Trophoblast cell (in vitro differentiated cells and primary cell): ENCODE data around the gene LONRF2.

Experiments
- DNase-seq, 2 donors: peaks; one replicate each; pipeline ENCODE4 v3.0.0-alpha.2; 2016
- H2AFZ ChIP-seq: 2 replicates; pipeline ENCODE4 v1.6.1; 2013; ENCODE audit warnings: low read length, moderate library complexity, mild to moderate bottlenecking; ENCODE audit not compliant: insufficient read depth, poor library complexity
- H2AK5ac ChIP-seq: 2 replicates; pipeline ENCODE4 v1.6.1; 2013; ENCODE audit warnings: mild to moderate bottlenecking, low read length
- H2BK120ac ChIP-seq: 2 replicates; pipeline ENCODE4 v1.6.1; 2013; ENCODE audit warnings: low read length, mild to moderate bottlenecking, moderate library complexity; ENCODE audit not compliant: insufficient read depth, poor library complexity
- H2BK12ac ChIP-seq: 2 replicates; pipeline ENCODE4 v1.6.1; 2013; ENCODE audit warnings: mild to moderate bottlenecking, low read length, moderate library complexity
- H2BK5ac ChIP-seq: 2 replicates; pipeline ENCODE4 v1.6.1; 2013; ENCODE audit warnings: low read length, low read depth, moderate library complexity, mild to moderate bottlenecking; ENCODE audit not compliant: poor library complexity
- H3K14ac ChIP-seq: 2 replicates; pipeline ENCODE4 v1.6.1; 2013; ENCODE audit warnings: mild to moderate bottlenecking, low read length
- H3K18ac ChIP-seq: 2 replicates; pipeline ENCODE4 v1.6.1; 2013; ENCODE audit warnings: mild to moderate bottlenecking, low read length
- H3K23ac ChIP-seq: 2 replicates; pipeline ENCODE4 v1.6.1; 2013; ENCODE audit warnings: low read length
- H3K27ac ChIP-seq: 2 replicates; pipeline ENCODE4 v1.5.1; 2013; ENCODE audit warnings: low read depth, mild to moderate bottlenecking, inconsistent platforms, low read length, moderate library complexity
- H3K27me3 ChIP-seq: 2 replicates; pipeline ENCODE4 v1.6.1; 2013; ENCODE audit warnings: inconsistent platforms, mild to moderate bottlenecking, low read length, moderate library complexity; ENCODE audit not compliant: insufficient read depth
- H3K36me3 ChIP-seq, 2 experiments: 1 replicate in 1 of 2; 2 replicates in 1 of 2; pipeline ENCODE4 v1.6.1; 2013; ENCODE audit warnings: low read length in 2 of 2, mild to moderate bottlenecking in 2 of 2, moderate library complexity in 1 of 2; ENCODE audit not compliant: insufficient read depth in 2 of 2, control insufficient read depth in 1 of 2
- H3K4ac ChIP-seq: 2 replicates; pipeline ENCODE4 v1.6.1; 2013; ENCODE audit warnings: low read depth, mild to moderate bottlenecking, low read length, moderate library complexity
- H3K4me1 ChIP-seq, 2 experiments: 1 replicate in 1 of 2; 2 replicates in 1 of 2; pipeline ENCODE4 v1.6.1; 2013; ENCODE audit warnings: low read length in 2 of 2, mild to moderate bottlenecking in 2 of 2, moderate library complexity in 1 of 2; ENCODE audit not compliant: insufficient read depth in 2 of 2, control insufficient read depth in 1 of 2
- H3K4me2 ChIP-seq: 2 replicates; pipeline ENCODE4 v1.6.1; 2013; ENCODE audit warnings: inconsistent platforms, mild to moderate bottlenecking, low read length, moderate library complexity
- H3K4me3 ChIP-seq: 2 replicates; pipeline ENCODE4 v1.5.1; 2013; ENCODE audit warnings: mild to moderate bottlenecking, low read depth, low read length, inconsistent platforms
- H3K79me1 ChIP-seq: one replicate; pipeline ENCODE4 v1.6.1; 2013; ENCODE audit warnings: low read length
- H3K79me2 ChIP-seq: 2 replicates; pipeline ENCODE4 v1.6.1; 2013; ENCODE audit warnings: low read length, mild to moderate bottlenecking; ENCODE audit not compliant: control insufficient read depth, insufficient read depth, poor library complexity
- H3K9ac ChIP-seq: 2 replicates; pipeline ENCODE4 v1.6.1; 2013; ENCODE audit warnings: mild to moderate bottlenecking, low read length
- H3K9me3 ChIP-seq: 2 replicates; pipeline ENCODE4 v1.6.1; 2013; ENCODE audit warnings: low read depth, mild to moderate bottlenecking, control low read depth, inconsistent platforms, low read length; ENCODE audit not compliant: insufficient read depth
- H4K12ac ChIP-seq: 2 replicates; pipeline ENCODE4 v1.6.1; 2013; ENCODE audit warnings: low read depth, mild to moderate bottlenecking, low read length, moderate library complexity
- H4K8ac ChIP-seq: 2 replicates; pipeline ENCODE4 v1.6.1; 2013; ENCODE audit warnings: low read depth, mild to moderate bottlenecking, low read length, moderate library complexity
- H4K91ac ChIP-seq: one replicate; pipeline ENCODE4 v1.6.1; 2013; ENCODE audit warnings: low read depth, mild to moderate bottlenecking, low read length, moderate library complexity
- WGBS: extraction: QIAGEN DNeasy Blood & Tissue Kit; methylation state at CpG from one replicate; pipeline ENCODE4 v1.1.7; 2013; ENCODE audit warnings: missing lambda C conversion rate; ENCODE audit not compliant: insufficient read length, insufficient coverage; ENCODE audit errors: extremely low coverage; 5-methylcytosine and 5-hydroxymethylcytosine counted together

The LONRF2 gene

DNA sequence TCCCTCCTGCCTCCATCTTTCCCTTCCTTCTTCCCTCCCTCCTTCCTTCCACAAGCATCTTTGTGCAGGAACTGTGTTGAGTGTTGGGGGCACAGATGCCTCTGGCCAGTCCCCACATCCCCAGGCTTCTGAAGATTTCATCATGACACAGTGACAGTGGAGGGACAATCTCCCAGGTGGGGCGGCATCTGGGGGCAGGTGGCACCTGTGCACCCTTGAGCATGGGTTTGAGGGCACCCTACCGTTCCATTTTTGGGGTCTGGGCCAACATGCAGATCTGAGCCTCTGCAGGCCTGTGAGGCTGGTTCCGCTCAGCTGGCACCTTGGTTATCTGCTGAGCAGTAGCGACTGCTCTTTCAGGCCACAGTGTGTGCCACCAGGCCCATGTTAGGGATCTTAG, 57.6 kb downstream of the LONRF2 start:
- WGBS, result no CpG with 5 or more reads among the region's 4 CpGs
- Histone ChIP-seq H2BK5ac (no peak overlapping the region), H3K79me2 (no peaks in the 10 kb centered on the region), H3K18ac (no peak overlapping the region), H3K9ac (no peak overlapping the region), H3K27me3 (no peaks in the 10 kb centered on the region), H4K8ac (no peak overlapping the region), H4K12ac (no peak overlapping the region), H3K23ac (no peak overlapping the region), H3K27ac (no peak overlapping the region), H3K9me3 (no peaks in the 10 kb centered on the region), H3K4me1 (peaks cover 15 to 16% of the 10 kb centered on the region in 2 experiments), H3K14ac (no peak overlapping the region), H3K79me1 (peaks cover 8% of the 10 kb centered on the region), H3K4me3 (no peak overlapping the region), H3K4ac (no peak overlapping the region), H2BK120ac (no peak overlapping the region), H3K36me3 (no peaks in the 10 kb centered on the region), H2BK12ac (no peak overlapping the region), H2AFZ (no peak overlapping the region), H2AK5ac (no peak overlapping the region), H3K4me2 (no peak overlapping the region), H4K91ac (peak overlapping the region; percentile 16)
- DNase-seq, result no peak

DNA sequence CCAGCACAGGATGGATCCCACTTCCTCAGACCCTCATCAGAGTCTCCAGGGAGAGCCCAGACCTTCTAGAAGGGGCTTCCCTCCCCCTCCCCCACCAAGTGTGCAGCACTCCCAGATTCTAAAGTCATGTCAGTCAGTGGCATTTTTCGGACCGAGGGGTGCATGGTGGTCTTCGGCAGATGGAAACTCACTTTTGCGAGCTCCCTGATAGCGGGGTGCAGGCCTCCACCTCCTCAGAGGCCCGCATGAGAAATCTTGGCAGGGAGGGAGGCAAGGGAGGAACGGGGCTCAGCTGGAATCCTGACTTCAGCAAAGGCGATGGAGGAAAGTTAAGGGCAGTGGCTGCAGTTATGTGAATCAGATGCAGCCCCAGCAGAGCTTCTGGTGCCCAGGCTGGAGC, 58.2 kb downstream of the LONRF2 start:
- Histone ChIP-seq H3K9me3 (no peaks in the 10 kb centered on the region), H4K91ac (no peak overlapping the region), H3K23ac (no peak overlapping the region), H3K79me2 (no peaks in the 10 kb centered on the region), H4K8ac (no peak overlapping the region), H3K4me2 (no peak overlapping the region), H2AK5ac (no peak overlapping the region), H2BK120ac (no peak overlapping the region), H3K27ac (no peak overlapping the region), H3K4ac (no peak overlapping the region), H3K79me1 (peaks cover 8% of the 10 kb centered on the region), H3K4me1 (peaks cover 13 to 14% of the 10 kb centered on the region in 2 experiments), H2BK12ac (no peak overlapping the region), H3K9ac (no peak overlapping the region), H3K4me3 (no peak overlapping the region), H2BK5ac (no peak overlapping the region), H2AFZ (no peak overlapping the region), H3K36me3 (no peaks in the 10 kb centered on the region), H4K12ac (no peak overlapping the region), H3K14ac (no peak overlapping the region), H3K18ac (no peak overlapping the region), H3K27me3 (no peaks in the 10 kb centered on the region)
- DNase-seq, result no peak
- no CpG with 5 or more reads among the region's 8 CpGs for WGBS

DNA sequence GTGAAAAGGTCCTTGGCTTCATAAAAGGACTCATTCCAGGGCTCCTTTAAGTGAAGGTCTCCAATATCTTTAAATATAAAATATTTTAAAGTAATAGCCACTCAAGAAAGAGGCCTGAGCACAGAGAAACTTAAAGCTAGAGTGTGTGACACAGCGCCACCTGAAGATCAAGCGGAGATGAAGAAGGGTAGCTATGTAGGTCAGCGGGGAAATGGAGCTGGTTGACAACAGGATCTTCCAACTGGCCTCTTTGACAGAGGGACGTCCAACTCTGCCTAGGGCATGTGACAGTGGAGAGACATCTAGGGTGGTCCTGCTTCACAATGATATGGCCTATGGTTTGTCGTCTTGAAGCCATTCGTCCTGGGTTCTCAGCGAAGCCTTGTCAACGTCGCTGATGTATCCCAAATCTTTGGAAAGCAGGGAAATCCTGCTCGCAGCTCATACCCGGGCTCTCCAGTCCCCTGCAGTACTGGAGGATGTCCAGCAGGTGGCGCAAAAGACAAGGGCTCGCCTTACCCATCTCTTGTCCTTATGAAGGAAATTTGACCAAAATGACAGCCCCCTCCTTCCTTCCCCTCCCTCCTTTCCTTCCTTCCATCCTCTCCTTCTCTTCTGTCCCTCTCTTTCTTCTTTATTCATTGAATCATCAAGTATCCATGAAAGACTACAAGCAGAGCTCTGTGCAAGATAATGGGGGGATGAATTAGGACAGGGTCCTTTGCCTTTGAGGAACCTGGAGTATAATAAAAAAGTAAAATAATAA, 59.6 kb downstream of the LONRF2 start:
- no peak overlapping the region for H3K18ac ChIP-seq
- H2BK120ac ChIP-seq, result no peak overlapping the region
- H2BK12ac ChIP-seq, result no peak overlapping the region
- H3K4me1 ChIP-seq, result peaks cover 5% of the 10 kb centered on the region in 2 experiments
- no peak overlapping the region for H2BK5ac ChIP-seq
- H3K36me3 ChIP-seq, result no peaks in the 10 kb centered on the region
- H3K27ac ChIP-seq, result no peak overlapping the region
- H2AFZ ChIP-seq, result no peak overlapping the region
- no peak overlapping the region for H3K14ac ChIP-seq
- peak overlapping the region; percentile 25 for H3K4me2 ChIP-seq
- no peak overlapping the region for H4K12ac ChIP-seq
- H3K9ac ChIP-seq, result no peak overlapping the region
- H3K27me3 ChIP-seq, result no peaks in the 10 kb centered on the region
- peak; percentile 33 to 81 for DNase-seq
- WGBS, result no CpG with 5 or more reads among the region's 13 CpGs
- no peak overlapping the region for H3K4me3 ChIP-seq
- H4K91ac ChIP-seq, result no peak overlapping the region
- H3K9me3 ChIP-seq, result no peaks in the 10 kb centered on the region
- H2AK5ac ChIP-seq, result no peak overlapping the region
- no peak overlapping the region for H3K23ac ChIP-seq
- no peak overlapping the region for H4K8ac ChIP-seq
- H3K79me1 ChIP-seq, result peaks cover 4% of the 10 kb centered on the region
- no peak overlapping the region for H3K4ac ChIP-seq
- H3K79me2 ChIP-seq, result no peaks in the 10 kb centered on the region

- no peaks in the 10 kb centered on the region for H3K79me2 ChIP-seq
- no peak overlapping the region for H4K8ac ChIP-seq
- no peaks in the 10 kb centered on the region for H3K9me3 ChIP-seq
- H2BK120ac ChIP-seq, result no peak overlapping the region
- no peak overlapping the region for H3K14ac ChIP-seq
- H3K4me1 ChIP-seq, result peaks cover 0 to 2% of the 10 kb centered on the region in 2 experiments
- H3K36me3 ChIP-seq, result no peaks in the 10 kb centered on the region
- no peak for DNase-seq
- no peak overlapping the region for H3K27ac ChIP-seq
- H3K4me3 ChIP-seq, result no peak overlapping the region
- H3K27me3 ChIP-seq, result no peaks in the 10 kb centered on the region
- peaks cover 2% of the 10 kb centered on the region for H3K79me1 ChIP-seq
- H2BK5ac ChIP-seq, result no peak overlapping the region
- no peak overlapping the region for H4K12ac ChIP-seq
- H3K23ac ChIP-seq, result no peak overlapping the region
- WGBS, result no CpG with 5 or more reads among the region's 4 CpGs
- H2AFZ ChIP-seq, result no peak overlapping the region
- H4K91ac ChIP-seq, result no peak overlapping the region
- no peak overlapping the region for H2AK5ac ChIP-seq
- H3K4me2 ChIP-seq, result no peak overlapping the region
- H3K18ac ChIP-seq, result no peak overlapping the region
- no peak overlapping the region for H3K4ac ChIP-seq
- no peak overlapping the region for H3K9ac ChIP-seq
- H2BK12ac ChIP-seq, result no peak overlapping the region
Measured at GRCh38 chr2:100262046-100262445, 60.3 kb downstream of the LONRF2 start.
